GM10847 (cell line): ENCODE measurements around the gene VWA8.

ENCODE experiments used
- POLR2A ChIP-seq: IDR thresholded peaks from 2 replicates; pipeline ENCODE4 v1.6.1; 2011; ENCODE audit not compliant: insufficient read length; ENCODE audit errors: extremely low read depth

Gene VWA8

GRCh38 chr13:41973247-41973741 lies 12.4 kb upstream of the VWA8 start:
- TF ChIP-seq POLR2A = no peak

GRCh38 chr13:41971848-41972247 lies 10.9 kb upstream of the VWA8 start:
- TF ChIP-seq POLR2A = no peak

DNA sequence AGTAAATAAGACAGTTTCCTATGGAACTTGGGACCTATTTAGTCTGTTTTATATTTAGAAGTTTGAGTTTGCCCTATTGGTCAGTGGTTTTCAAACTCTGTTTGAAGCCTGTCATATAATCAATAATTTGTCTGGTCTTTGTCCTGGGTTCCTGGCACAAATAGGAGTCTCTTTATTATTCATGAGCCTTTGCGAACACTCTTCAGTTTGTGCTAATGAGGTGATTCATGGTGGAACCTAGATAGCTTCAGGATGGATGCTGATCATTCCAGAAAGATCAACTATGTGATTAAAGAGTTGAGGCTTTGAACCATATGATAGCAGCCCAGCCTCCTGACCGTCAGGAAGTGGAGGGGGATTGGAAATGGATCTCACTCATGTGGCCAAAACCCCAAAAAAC lies 10.0 kb upstream of the VWA8 start:
- TF ChIP-seq POLR2A = no peak

GRCh38 chr13:41970022-41970421 lies 9.1 kb upstream of the VWA8 start:
- TF ChIP-seq POLR2A = no peak

GRCh38 chr13:41969072-41969471 lies 8.2 kb upstream of the VWA8 start:
- no peak for TF ChIP-seq POLR2A

- no peak for TF ChIP-seq POLR2A
Observed at GRCh38 chr13:41966671-41967070, 5.8 kb upstream of the VWA8 start.

DNA sequence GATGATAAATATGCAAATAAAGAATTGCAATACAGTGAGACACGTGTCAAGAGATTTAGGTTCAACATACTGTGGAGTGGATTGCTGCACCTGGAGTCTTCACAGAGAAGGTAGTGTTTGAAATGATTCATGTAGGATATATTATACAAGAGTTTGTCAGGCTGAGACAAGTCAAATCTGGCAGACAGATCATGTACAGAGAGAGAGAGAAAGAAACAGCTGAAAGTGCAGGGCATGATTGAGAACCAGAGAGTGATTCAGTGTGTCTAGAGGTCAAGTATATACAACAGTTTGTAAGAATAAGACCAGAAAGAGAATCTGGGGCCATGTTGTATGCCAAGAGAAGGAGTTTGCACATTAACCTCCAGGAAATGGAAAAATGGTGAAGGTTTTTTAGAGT lies 2.1 kb upstream of the VWA8 start:
- TF ChIP-seq POLR2A = no peak

DNA sequence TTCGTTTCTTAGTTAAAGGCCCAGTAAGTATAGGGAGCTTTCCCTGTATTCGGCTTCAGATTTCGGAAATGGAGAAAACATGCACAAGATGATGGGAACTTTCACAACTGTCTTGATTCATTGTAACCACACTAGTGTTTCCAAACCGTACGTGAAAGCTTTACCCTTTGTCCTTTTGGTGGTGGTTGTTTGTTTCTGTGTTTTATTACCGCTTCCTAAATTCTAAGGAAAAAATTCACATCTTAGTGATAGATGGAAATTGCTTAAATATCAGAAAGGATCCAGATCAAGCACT lies 504 bp upstream of the VWA8 start:
- TF ChIP-seq POLR2A = no peak

DNA sequence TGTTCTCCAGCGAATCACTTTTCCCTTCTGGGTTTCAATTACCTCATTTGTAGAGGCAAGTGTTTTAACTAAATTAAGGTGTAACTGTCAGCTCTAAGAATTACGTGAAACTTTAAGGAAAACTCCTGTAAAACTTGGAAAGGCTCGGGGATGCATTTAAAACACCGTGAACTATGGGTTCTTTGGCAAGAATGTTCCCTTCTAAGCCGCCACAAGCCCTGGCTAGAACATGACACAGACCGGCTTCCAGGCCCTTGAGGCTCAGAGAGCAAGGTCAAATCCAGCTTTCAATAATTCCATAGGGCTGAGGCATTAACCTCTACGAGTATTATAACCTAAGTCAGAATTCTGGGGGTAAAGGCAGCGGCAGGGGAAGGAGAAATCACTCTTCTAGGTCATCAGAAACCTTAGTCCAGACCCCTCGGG lies 685 bp downstream of the VWA8 start:
- TF ChIP-seq POLR2A = no peak

DNA sequence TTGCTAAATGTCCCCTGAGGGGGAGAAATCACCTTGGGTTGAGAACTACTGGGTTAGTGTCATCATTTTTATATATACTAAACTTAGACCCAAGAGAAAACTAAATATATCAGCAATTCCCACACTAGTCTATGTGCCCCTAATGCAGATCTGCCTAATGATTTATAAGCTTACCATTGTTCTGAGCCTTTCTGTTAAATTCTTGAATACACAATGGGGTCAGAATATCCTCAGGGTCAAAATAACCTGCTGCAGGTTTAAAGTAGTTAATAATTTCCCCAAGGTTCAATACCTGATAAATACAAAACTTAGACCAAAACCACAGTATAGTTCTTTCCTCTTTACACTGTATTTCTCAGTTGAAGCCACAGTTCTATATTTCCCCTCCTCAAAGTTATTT lies 4.6 kb downstream of the VWA8 start:
- no peak for TF ChIP-seq POLR2A

GRCh38 chr13:41955605-41956004 lies 5.3 kb downstream of the VWA8 start:
- no peak for TF ChIP-seq POLR2A

DNA sequence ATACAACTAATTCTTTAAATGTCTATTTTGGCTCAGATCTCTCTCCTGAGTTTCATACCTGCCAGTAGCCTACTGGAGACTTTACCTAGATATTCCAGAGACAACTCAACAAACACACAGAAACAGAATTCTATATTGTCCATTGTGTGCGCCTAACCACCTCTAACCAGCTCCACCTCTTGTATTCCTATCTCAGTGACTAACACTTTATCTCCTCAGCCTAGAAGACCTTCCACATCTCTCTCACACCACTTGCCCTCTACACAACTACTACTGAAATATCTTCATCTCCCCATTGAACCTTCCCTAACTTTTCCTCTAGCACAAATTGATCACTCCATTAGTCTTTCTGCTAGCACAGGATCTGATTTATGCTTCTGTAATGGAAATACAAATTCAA lies 6.7 kb downstream of the VWA8 start:
- TF ChIP-seq POLR2A = no peak

GRCh38 chr13:41952749-41953148 lies 8.2 kb downstream of the VWA8 start:
- no peak for TF ChIP-seq POLR2A

GRCh38 chr13:41945926-41946325 lies 15.0 kb downstream of the VWA8 start:
- no peak for TF ChIP-seq POLR2A

- no peak for TF ChIP-seq POLR2A
Observed at GRCh38 chr13:41944635-41945397, 16.1 kb downstream of the VWA8 start.

DNA sequence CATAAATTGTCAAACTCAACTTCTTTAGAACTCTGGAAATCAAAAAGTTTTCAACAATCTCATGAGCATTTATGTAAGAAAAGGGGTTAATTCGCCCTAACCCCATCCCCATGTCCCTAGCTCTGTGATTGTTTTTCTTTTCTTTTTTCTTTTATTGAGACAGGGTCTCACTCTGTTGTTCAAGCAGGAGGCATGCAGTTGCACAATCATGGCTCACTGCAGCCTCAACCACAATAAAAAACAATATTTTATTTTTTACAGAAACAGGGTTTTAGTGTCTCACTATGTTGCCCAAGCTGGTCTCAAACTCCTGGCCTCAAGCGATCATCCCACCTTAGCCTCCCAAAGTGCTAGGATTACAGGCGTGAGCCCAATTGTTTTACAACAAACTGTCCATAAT lies 16.7 kb downstream of the VWA8 start:
- no peak for TF ChIP-seq POLR2A

GRCh38 chr13:41942462-41943094 lies 18.3 kb downstream of the VWA8 start:
- TF ChIP-seq POLR2A = no peak
